HG03175 (cell line): ENCODE results near the gene SERPINE2.

Experiments
- ATAC-seq: cut with Tn5 transposase; IDR thresholded peaks from one replicate; pipeline ENCODE4 v1.9.1; 2021; ENCODE audit warnings: mild to moderate bottlenecking, moderate library complexity; ENCODE audit not compliant: unreplicated experiment

The SERPINE2 gene

GRCh38 chr2:223978451-223978850, 60.6 kb downstream of the SERPINE2 start:
- no peak for ATAC-seq

GRCh38 chr2:223976635-223977226, 62.4 kb downstream of the SERPINE2 start:
- no peak for ATAC-seq

DNA sequence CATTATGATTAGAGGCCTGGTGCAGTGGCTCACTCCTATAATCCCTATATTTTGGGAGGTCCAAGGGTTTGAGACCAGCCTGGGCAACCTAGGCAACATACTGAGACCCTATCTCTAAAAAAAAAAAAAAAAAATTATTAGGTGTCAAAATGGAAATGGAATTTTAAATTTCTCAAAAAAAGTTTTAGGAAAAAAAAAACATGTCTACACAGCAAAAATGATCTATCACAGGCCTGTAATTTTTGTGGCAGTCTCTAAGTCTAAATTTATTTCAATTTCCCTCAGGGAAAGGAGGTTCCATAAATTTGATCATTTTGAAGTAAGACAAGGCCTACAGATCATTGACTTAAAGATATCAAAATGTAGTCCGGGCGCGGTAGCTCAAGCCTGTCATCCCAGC, 65.5 kb downstream of the SERPINE2 start:
- ATAC-seq = no peak

DNA sequence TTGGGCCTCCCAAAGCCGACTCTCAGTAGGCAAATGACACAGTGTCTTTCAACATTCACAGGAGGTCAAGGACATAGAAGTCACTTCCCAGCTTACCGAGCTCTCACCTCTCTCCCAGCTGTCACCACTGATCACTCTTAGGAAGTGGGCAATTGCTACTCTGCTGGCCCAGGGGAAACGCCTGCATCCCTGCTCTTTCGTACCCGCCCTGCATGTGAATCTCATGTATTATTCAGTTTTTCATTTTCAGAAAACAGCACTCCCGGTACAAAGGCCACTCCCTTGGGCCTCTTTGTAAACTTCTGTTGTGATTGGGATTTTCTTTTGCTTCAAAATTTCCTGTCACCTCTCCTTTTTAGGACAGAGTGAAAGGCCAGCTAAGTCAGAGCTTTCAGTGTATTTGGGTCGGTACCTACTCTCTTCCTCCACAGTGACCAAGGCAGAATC, 66.4 kb downstream of the SERPINE2 start:
- ATAC-seq = no peak

DNA sequence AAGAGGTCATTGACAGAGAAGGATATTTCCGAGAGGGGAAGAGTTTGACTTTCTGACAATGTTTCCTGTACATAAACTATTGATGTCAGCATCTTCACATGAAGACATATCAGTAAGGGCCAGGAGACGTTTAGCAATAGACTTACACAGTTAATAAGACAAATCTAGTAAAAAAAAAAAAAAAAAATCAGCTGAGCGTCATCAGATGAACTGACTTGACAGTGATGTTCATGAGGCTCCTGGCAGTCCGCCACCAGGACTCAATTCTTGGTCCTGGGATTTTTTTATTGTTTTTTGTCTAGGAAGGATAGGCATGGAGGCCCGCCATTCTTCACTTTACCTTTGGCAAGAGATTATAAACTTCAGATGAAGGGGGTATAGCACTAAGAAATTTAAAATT, 67.4 kb downstream of the SERPINE2 start:
- no peak for ATAC-seq

GRCh38 chr2:223970343-223971128, 68.5 kb downstream of the SERPINE2 start:
- ATAC-seq = peak; percentile 74

- no peak for ATAC-seq
Observed at GRCh38 chr2:223969856-223970255, 69.2 kb downstream of the SERPINE2 start.

DNA sequence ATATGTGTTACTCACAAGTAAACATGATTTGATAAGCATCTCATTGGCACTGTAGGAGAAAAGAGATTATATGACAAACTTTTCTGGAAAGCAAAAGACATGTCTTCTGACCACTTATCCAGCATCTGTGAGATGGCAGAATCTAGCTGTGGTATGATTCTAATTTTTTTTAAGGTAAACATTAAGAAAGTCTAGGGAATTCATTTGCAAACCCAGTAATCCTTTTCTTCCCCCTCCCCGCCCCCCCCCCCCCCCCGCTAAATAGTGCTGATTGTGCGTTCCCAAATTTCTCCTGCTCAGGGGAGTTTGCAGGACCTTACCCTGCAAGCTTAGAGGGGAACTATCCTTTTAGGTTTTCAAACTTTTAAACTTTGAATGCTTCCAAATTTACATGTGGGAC, 69.8 kb downstream of the SERPINE2 start:
- ATAC-seq = no peak

- no peak for ATAC-seq
Observed at GRCh38 chr2:223967981-223968380, 71.1 kb downstream of the SERPINE2 start.

DNA sequence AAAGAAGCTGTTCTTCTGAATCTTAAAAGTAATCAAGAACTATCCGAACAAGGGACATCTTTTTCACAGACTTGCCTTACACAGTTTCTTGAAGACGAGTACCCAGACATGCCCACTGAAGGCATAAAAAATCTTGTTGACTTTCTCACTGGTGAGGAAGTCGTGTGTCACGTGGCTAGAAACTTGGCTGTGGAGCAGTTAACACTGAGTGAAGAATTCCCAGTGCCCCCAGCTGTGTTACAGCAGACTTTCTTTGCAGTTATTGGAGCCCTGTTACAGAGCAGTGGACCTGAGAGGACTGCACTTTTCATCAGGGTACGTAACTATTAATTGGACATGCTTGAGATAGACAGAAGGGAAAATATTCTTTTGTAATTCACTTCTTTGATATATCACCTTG, 79.4 kb downstream of the SERPINE2 start:
- ATAC-seq = no peak

- ATAC-seq = peak; percentile 95
Observed at GRCh38 chr2:223957092-223957851, 81.8 kb downstream of the SERPINE2 start, which contains the start of gene MRPL44. Gene MRPL44 (plus strand): TSS chr2:223957463. CDS start chr2:223957473, 10 bp downstream.

GRCh38 chr2:223956300-223956699, 82.8 kb downstream of the SERPINE2 start:
- ATAC-seq = no peak

- no peak for ATAC-seq
Observed at GRCh38 chr2:223954401-223954800, 84.7 kb downstream of the SERPINE2 start.

DNA sequence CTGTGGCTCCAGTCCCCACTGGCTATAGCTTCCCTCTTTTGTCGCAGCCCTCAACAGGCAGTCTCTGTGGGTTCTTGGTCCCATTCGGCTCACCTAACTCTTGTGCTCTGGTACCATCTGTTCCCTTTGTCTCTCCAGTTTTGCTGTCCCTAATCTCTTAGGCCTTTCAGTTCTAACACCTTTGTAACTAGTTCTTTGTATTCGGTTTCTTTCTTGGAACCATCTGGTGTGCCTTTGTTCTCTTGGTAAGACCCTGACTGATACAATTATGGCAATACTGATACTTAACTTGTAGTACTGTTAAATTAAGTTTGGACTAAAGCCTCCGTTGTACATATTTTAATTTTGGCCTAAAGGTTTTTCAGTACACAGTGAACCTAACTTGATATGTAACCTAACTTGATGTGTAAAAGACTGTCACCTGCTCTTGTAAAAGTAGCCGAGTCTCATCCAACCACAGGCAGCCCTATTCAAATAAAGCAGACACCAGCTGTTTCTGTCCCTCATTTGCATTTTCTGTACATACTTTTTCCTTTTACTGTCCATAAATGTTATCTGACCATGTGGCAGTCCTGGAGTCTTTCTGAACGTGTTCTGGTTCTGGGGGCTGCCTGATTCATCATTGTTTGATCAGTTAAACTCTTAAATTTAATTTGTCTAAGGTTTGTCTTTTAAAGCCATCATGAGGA, 86.7 kb downstream of the SERPINE2 start:
- peak; percentile 59 for ATAC-seq

- ATAC-seq = no peak
Observed at GRCh38 chr2:223950448-223951347, 88.4 kb downstream of the SERPINE2 start.

DNA sequence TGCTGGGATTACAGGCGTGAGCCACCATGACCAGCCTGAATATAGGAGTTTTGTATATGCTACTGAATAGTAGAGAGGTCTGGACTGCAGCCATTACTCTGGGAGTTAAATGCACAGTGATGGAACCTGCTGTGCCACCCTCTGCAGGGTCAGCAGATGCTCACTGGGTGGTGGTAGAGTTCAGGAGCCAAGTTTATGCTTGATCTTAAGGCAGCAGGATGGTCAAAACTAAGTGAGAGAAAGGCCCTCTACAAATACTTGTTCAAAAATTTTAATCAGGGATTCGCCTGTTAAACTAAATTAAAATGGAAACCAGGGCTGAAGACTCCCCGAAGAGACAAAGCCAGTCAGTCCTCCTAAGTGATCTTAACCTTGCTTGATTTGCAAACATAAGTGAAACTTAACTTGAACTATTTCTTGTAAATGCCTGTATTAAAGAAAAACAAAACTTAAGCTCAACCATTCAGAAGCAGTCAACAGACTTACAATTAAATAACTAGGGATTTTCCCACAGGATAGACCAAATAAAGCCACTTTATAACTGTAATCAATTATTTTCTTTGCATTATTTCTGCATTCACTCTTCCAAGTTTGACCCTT, 89.7 kb downstream of the SERPINE2 start:
- ATAC-seq = peak; percentile 11

GRCh38 chr2:223947711-223948205, 91.3 kb downstream of the SERPINE2 start:
- ATAC-seq = no peak

DNA sequence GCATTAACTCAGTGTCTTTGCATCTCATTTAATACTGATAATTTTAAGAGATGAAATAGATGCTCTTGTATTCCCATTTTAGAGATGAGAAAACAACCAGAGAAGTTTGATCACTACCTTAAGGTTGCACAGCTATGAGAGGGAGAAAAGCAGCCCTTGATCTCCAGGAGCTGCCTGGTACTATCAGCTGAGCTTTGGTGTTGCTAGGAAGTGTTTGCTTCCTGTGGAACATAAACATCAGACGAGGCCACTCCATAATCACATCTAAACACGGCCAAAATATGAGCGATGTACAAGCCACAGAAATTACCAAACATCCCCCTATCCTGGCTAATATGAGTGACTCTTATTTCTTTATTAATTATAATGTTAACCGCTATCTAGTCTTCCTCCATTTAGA, 93.3 kb downstream of the SERPINE2 start:
- no peak for ATAC-seq

DNA sequence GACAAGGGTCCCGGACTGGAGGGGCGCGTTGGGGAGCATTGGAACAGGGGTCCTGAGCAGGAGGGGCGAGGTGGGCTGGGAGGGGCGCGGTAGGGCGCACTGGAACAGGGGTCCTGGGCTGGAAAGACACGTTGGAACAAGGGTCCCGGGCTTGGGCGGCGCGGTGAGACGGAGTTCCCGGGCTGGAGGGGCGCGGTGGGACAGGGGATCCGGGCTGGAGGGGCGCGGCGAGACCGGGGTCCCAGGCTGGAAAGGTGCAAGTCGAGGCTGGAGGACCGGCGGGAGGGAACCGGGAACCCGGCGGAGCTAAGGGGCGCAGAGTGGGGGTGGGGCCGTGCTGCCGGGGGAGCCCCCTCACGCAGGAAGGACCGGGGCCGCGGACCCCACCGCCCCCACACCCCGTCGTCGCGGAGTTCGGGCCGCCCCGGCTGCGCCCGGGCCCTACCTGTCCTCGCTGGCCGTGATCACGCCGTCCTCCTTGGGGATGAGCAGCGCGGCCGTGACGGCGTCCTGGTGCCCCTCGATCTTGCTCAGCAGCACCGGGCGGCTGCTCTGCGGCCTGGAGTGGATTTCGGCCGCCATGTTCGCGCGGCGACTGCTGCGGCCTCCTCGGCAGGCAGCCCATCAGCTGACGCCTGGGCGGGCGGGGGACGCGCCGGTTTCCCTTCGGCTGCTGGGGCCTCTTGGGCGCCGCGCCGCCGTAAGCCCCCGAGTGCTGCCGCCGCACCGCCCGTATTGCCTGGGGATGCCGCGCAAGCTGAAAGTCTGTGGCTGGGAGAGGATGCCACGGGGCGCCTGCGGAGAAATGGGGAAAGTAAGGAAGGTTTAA, 94.2 kb downstream of the SERPINE2 start, which contains the start of gene WDFY1:
WDFY1 (minus strand) TSS at position 633 of the 829 bp plus-strand sequence; CDS start at position 582, 51 bp downstream.
- peak; percentile 84 for ATAC-seq
